ENCODE data around the gene MB21D2. TPM values are rescaled to one million over a fixed set of nuclear protein-coding genes. Genes with fewer than 3 reads are reported as not detected.

MB21D2 gene
- total RNA-seq, 1 donor from 2014 or later: 13.4 TPM

DNA sequence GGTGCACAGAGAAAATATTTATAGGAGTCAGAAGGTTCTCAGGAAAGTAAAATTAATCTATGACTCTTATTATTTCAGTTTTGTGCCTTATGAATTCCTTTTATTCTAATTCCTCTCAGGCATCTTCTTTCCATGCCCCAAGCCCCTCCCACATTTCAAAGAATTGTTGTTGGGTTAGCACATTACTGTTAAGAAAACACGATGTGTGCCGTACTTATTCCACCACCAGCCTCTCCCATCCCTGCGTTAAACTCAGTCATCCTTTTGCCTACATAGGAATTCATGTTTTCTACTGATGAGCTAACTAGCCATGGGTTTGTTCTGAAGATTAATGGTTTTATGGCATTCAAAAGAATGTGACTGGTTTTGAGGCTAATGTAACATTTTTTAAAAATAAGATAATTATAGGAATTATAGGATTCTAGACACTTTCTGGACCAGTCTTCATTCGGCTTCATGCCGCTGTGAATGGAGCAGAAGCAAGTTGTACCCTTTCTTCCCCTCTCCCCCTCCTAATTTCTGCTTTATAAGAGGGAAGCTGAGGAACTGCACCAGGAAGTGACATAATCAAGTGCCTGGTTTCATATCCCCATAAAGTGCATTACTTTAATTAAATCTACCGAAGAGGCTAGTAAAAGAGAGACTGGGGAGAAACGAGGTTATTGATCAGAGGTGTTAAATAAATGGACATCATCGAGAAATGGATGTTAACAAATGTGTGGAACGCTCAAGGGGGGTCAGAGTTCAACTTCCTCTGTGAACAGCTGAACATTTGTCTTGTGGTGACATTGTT lies 12.3 kb upstream of the MB21D2 start:
- H3K27ac Mint-ChIP-seq: peak overlapping the region; percentile 77
- H3K4me1 Mint-ChIP-seq (ENCODE audit: low read depth): peaks cover 36% of the 10 kb centered on the region
- no peaks in the 10 kb centered on the region for H3K9me3 Mint-ChIP-seq (ENCODE audit: low read depth)
- no peak for TF ChIP-seq CTCF (IDR thresholded peaks at IDR 0.05; ENCODE audit: unreplicated experiment)
- H3K4me3 Mint-ChIP-seq (ENCODE audit: low read depth): no peak overlapping the region
- no peaks in the 10 kb centered on the region for H3K27me3 Mint-ChIP-seq
- DNase-seq (ENCODE audit: low spot score, unreplicated experiment): no peak
- no peaks in the 10 kb centered on the region for H3K36me3 Mint-ChIP-seq (ENCODE audit: insufficient read depth)

DNA sequence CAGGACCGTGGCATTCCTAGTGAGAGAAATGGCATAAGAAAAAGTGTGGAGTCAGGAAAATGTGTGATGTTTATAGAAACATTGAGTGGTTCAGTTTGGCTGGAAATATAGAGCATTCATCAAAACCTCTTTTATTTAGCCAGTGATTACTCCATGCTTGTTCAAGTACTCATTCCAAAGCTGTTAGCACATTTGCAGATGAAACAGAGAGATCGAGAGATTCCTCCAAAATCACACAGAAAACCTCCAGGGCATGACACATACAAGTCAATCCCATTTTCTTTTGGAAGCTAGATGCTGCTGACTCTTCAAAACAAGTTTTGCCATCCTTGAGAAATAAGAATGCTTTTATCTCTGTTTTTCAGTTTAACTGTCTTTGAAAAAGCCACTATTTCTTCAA lies 11.5 kb upstream of the MB21D2 start:
- H3K27ac Mint-ChIP-seq: peak overlapping the region; percentile 70
- H3K4me3 Mint-ChIP-seq (ENCODE audit: low read depth): no peak overlapping the region
- H3K36me3 Mint-ChIP-seq (ENCODE audit: insufficient read depth): no peaks in the 10 kb centered on the region
- H3K4me1 Mint-ChIP-seq (ENCODE audit: low read depth): peaks cover 37% of the 10 kb centered on the region
- no peaks in the 10 kb centered on the region for H3K9me3 Mint-ChIP-seq (ENCODE audit: low read depth)
- H3K27me3 Mint-ChIP-seq: no peaks in the 10 kb centered on the region
- no peak for TF ChIP-seq CTCF (IDR thresholded peaks at IDR 0.05; ENCODE audit: unreplicated experiment)
- DNase-seq (ENCODE audit: low spot score, unreplicated experiment): no peak

- no peaks in the 10 kb centered on the region for H3K27me3 Mint-ChIP-seq
- no peak overlapping the region for H3K4me3 Mint-ChIP-seq (ENCODE audit: low read depth)
- H3K36me3 Mint-ChIP-seq (ENCODE audit: insufficient read depth): no peaks in the 10 kb centered on the region
- DNase-seq (ENCODE audit: low spot score, unreplicated experiment): no peak
- H3K4me1 Mint-ChIP-seq (ENCODE audit: low read depth): peaks cover 40% of the 10 kb centered on the region
- no peak for TF ChIP-seq CTCF (IDR thresholded peaks at IDR 0.05; ENCODE audit: unreplicated experiment)
- no peak overlapping the region for H3K27ac Mint-ChIP-seq
- no peaks in the 10 kb centered on the region for H3K9me3 Mint-ChIP-seq (ENCODE audit: low read depth)
Measured at GRCh38 chr3:192928720-192929119, 11.1 kb upstream of the MB21D2 start.

GRCh38 chr3:192928016-192928415 lies 10.4 kb upstream of the MB21D2 start:
- Mint-ChIP-seq H3K4me1 (ENCODE audit: low read depth) (peaks cover 45% of the 10 kb centered on the region), H3K36me3 (ENCODE audit: insufficient read depth) (no peaks in the 10 kb centered on the region), H3K4me3 (ENCODE audit: low read depth) (no peak overlapping the region), H3K9me3 (ENCODE audit: low read depth) (no peaks in the 10 kb centered on the region), H3K27ac (peak overlapping the region; percentile 33), H3K27me3 (no peaks in the 10 kb centered on the region)
- TF ChIP-seq CTCF (IDR thresholded peaks at IDR 0.05; ENCODE audit: unreplicated experiment): no peak
- no peak for DNase-seq (ENCODE audit: low spot score, unreplicated experiment)

- Mint-ChIP-seq H3K9me3 (ENCODE audit: low read depth) (no peaks in the 10 kb centered on the region), H3K27me3 (no peaks in the 10 kb centered on the region), H3K4me1 (ENCODE audit: low read depth) (peaks cover 47% of the 10 kb centered on the region), H3K36me3 (ENCODE audit: insufficient read depth) (no peaks in the 10 kb centered on the region), H3K27ac (peak overlapping the region; percentile 12), H3K4me3 (ENCODE audit: low read depth) (no peak overlapping the region)
- no peak for DNase-seq (ENCODE audit: low spot score, unreplicated experiment)
- no peak for TF ChIP-seq CTCF (IDR thresholded peaks at IDR 0.05; ENCODE audit: unreplicated experiment)
Measured at GRCh38 chr3:192927016-192927415, 9.4 kb upstream of the MB21D2 start.
